Ishikawa (cell line): Measurements from ENCODE around the gene HTR3D.

Experiments
- CEBPB ChIP-seq: IDR thresholded peaks from 2 replicates; pipeline ENCODE4 v1.6.1; 2012
- CREB1 ChIP-seq: IDR thresholded peaks from 2 replicates; pipeline ENCODE4 v1.6.1; 2012; ENCODE audit warnings: low read depth
- EP300 ChIP-seq: IDR thresholded peaks from 2 replicates; pipeline ENCODE4 v1.6.1; 2012; ENCODE audit warnings: borderline replicate concordance
- TEAD4 ChIP-seq: IDR thresholded peaks from 2 replicates; pipeline ENCODE4 v1.6.1; 2012

DNA sequence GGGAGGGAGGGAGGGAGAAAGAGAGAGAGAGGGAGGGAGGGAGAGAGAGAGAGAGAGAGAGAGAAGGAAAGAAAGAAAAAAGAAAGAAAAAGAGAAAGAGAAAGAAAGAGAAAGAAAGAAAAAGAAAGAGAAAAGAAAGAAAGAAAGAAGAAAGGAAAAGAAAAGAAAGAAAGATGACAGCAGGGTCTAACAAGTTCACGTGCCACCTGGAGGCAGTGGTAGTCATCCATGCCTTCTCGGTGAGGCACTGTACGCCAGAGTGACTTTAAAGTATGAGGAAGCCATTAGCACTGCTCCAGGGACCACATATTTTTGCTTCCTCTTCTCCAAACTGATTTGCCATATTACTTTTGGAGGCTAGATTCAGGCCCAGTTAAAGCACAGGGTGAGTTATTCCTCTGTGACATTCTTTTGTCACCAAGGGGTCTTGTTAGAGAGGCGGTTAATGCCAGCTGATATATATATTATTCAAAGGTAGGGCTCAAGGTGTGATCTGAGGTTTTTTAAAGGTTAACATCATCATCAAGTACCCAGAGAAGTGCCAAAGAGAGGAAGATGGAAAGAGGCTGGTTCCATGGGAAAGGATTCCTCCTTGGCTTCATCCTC lies at the start of gene HTR3D:
- TF ChIP-seq CREB1 = no peak
- no peak for TF ChIP-seq CEBPB
- TF ChIP-seq TEAD4 = peak; percentile 45; the same call in 1 of the 2 replicates
- TF ChIP-seq EP300 = no peak
